SH-SY5Y (cell line): ENCODE measurements around the gene POLD2.

ENCODE experiments used
- GATA2 ChIP-seq: IDR thresholded peaks from 2 replicates; pipeline ENCODE4 v1.6.1; 2011; ENCODE audit warnings: mild to moderate bottlenecking, low read depth, low read length
- GATA3 ChIP-seq: IDR thresholded peaks from 2 replicates; pipeline ENCODE4 v1.6.1; 2011; ENCODE audit warnings: low read depth, mild to moderate bottlenecking, low read length, moderate library complexity

POLD2 gene

DNA sequence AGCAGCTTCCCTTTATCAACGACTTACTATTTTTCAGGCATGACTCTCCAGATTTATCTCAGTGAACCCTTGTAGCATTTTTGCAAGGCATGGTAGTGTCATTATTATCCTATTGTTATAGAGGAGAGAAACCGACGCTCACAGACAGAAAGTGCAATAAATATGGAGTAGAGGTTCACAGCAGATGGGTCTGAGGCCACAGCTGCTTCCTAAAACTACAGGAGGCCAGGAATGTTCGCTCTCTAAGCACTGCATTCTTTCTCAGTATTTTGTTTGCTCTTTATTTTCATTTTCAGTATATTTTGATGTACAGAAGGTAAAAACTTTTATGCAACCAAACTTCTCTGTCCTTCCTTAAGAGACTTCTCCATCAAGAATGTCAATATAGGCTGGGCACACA, 23.7 kb downstream of the POLD2 start:
- TF ChIP-seq GATA2 (no peak), GATA3 (no peak)

DNA sequence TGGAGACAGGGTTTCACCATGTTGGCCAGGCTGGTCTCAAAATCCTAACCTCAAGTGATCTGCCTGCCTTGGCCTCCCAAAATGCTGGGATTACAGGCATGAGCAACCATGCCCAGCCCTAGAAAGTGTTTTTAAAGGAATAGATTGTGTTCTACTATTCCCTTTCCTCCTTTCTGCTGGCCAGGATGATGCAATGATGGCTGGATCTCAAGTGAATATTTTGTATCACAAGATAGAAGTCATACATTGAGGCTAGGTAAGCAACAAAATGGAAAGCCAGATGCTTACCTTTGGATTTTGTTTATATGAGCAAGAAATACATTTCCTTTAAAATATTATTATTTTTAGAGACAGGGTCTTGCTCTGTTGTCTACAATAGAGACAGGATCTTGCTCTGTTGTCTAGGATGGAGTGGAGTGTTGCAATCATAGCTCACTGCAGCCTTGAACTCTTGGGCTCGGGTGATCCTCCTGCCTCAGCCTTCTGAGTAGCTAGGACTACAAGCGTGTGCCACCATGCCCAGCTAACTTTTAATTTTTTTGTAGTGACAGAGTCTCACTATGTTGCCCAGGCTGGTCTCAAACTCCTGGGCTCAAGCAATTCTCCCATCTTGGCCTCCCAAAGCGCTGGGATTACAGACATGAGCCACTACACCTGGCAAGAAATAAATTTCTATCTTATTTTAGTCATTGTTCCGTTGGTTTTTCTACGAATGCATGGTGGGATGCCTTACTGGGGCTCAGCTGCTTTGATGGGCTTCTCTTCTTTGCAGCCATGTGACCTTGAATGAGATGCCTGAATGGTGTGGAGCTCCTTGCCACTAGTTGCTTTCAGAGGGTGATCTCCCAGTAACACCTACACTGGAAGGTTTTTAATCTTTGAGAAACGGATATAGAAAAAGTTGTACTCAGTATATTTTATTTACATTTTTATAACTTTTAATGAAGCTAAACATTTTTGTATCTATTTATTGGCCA, 25.0 kb downstream of the POLD2 start:
- TF ChIP-seq GATA2 (no peak), GATA3 (no peak)

DNA sequence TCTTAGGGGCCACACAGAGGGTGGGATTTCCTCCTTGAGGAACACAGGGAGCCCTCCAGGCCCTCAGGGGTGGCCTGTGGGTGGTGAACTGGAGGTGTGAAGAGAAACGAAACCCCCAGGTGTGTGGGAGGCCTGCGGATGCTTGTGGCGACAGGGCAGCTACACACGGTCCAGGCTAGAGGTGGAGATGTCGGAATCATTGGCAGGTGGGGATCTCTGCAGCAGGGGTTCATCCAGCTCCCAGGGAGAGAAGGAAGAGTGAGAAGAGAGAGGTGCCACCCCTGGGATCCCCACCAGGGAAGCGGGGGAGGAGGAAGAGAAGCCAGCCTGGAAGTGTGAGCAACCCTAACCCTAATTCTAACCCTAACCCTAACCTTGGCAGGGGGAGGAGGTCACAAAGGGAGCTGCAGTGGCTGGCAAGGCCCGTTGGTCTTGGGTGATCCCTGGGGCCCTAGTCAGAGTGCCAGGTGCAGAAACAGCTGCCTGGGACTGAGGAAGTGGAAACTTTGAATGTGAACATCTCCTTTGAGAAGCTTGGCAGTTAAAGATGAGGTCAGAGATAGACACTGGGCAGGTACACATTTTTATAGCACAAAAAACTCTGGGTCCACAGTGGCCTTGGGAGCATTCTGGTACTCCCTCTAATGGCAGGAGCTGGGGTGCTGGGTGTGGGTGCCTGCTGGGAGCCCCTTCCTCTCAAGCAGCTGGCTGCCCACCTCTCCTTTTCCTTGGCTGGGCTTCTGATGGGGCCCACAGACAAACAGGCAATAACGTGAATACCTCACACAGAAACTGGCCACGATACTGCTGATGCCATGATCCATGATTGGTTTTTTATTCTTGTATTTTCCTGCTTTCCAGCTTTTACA, 26.1 kb downstream of the POLD2 start:
- TF ChIP-seq GATA2 (no peak), GATA3 (no peak)

DNA sequence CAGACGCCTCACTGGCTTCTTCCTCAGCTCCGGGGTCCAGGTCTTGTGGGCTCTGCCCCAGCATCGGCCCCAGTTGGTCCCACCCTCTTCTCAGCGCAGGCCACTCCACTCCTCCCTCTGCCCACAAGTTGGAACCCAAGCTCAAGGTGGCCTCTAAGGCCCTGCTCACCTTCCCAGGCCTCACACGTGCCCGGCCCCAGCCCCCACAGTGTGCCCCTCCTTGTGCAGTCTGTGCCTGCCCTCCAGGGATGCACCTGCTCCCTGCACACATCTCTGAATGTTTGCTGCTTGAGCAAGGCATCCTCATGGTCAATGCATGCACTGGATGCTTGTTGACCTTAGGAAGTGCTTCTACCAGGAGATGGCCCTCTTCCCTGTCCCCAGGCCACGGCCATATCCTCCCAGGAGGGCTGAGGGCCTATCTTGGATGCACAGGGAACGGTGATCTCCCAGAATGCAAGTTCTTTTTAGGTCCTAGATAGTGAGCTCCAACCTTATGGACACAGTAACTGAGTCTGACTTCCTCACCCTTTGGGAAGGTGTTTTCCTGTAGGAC, 26.9 kb downstream of the POLD2 start:
- TF ChIP-seq GATA3 (no peak), GATA2 (no peak)

DNA sequence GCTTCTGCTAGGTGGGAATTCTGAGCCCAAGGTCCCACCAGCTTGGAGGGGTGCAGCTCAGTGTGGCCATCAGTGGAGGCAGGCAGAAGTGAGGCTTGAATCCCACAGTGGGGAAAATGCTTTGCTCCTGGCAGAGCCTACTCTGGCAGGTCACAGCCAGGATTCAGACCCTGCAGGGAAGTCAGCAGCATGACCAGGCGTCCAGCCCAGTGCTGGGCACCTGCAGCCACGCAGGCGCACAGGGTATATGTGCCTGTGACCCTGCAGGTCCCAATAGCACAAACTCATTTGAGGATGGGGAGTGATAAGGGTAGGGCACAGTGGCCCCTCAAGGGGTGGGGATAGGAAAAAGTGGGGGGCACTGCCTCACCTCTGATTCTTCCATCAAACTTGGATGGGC, 27.6 kb downstream of the POLD2 start:
- no peak for TF ChIP-seq GATA3
- TF ChIP-seq GATA2 = no peak

DNA sequence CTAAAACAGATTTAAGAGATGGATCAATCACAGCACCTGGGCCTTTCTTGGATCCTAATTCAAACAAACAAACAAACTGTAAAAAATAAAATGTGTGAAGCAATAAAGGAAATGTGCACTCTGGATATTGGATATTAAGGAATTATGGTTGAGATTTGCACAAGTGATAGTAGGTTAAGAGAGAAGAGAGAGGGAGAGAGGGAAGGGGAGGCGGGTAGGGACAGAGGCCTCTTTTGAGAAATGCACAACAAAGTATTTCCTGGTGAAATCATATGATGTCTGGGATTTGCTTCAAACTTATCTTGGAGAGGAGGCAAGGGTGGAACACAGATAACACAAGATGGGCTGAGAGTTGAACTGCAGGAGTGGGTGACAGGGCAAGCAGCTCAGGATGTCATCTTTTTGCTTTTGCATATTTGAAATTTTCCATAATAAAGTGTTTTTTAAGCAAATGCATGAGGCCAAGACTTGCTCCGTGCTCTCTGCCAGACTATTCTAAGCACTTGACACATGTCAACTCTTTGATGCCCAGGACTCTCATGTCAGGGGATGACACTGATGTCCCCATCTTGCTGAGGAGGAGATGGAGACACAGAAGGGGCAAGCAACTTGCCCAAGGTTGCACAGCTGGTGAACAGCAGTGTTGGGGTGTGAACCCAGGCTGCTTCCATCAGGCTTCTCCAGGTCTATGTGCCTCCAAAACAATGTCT, 28.3 kb downstream of the POLD2 start:
- TF ChIP-seq GATA2 = no peak

DNA sequence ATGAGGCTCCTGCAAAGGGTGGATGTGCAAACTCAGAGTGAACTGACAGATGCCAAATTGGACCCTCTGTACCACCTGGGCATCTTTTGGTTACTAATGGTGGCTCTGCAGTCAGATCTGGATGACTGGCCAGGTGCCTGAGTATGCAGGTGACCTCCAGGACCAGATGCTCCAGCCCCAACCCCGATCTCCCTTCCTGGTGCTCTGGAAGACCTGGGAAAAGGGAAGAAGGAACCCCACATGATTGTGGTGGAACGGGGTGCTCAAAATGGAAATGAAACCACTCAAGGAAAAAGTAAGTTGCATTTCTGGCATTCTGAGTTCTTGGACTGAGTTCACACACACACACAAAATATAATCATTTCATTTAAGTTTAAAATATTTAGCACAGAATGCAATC, 29.0 kb downstream of the POLD2 start:
- TF ChIP-seq GATA2 (no peak), GATA3 (no peak)

DNA sequence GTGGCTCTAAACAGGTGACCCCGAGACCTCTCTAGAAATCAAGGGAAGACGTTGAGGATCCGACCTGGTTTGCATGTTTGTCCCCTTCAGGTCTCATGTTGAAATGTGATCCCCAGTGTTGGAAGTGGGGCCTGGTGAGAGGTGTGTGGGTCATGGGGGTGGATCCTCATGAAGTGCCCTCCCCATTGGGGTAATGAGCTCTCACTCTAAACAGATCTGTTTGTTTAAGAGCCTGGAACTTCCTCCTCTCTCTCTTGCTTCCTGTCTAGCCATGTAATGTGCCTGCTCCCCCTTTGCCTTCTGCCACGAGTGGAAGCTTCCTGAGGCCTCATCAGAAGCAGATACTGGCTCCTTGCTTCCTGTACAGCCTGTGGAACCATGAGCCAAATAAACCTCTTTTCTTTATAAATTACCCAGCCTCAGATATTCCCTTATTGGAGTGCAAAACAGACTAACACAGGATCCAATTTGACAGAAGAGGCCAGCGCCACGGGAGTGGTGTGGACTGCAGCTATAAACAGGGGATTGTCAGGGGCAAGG, 30.2 kb downstream of the POLD2 start:
- TF ChIP-seq GATA3 = no peak
- TF ChIP-seq GATA2 = no peak

DNA sequence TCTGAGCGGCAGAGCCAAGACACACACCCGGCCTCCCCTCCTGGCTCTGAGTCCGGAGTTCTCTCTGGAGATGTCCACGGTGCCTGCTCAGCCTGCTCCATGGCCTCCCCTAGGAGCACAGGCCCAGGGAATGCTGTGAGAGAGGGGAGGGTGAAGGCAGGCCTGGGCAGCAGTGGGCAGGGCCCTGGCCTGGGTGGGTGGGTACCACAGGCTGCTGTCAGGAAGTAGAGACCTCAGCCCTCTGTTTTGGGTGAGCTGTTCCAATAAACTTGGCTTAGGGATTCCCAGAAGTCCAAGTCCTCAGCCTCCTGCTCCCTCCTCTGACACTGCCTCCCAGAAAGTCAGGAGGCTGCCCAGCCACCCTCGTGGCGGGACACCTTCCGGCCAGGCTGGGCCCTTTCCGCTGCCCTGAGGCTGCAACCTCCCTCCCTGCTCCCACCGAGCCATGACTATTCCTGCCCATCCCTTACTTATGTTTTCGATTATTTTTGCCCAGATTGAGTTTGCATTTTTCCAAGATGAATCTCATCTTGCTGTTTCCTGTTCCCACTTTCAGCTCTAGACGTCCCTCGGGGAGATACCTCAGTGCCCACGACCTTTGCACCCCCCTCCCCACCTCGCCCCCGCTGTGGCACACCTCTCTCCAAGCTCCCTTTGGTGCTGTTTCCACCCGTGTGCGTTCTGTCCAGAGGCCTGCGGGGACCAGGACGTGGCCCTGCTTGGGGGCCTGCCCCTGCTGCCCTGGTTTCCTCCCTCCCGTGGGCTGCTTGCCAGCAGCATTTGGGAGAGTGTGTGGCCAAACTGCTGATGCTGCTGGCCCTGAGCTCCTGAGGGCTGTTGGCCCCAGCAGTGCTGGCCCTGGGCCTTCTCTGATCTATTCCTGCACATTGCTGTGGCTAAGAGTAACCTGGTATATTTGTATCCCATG, 35.2 kb downstream of the POLD2 start:
- TF ChIP-seq GATA3 = no peak
- TF ChIP-seq GATA2 = no peak

DNA sequence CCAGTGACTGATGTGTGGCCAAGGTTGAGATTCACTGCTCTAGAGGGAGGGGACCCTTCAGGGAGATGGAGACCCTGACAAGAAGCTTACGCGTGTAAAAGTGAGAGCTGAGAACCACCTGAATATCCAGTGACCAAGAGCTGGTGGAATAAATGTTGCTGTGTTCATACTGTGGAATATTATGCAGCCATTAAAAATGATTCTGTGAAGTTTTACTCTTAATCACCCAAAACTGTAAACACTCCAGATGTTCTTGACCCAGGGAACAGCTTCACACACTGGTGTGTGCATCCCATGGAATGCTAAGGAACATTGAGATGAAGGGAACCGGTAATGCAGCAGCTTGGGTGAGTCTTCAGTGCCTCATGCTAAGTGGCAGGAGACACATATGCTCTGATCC, 36.7 kb downstream of the POLD2 start:
- TF ChIP-seq GATA2 (no peak), GATA3 (no peak)

DNA sequence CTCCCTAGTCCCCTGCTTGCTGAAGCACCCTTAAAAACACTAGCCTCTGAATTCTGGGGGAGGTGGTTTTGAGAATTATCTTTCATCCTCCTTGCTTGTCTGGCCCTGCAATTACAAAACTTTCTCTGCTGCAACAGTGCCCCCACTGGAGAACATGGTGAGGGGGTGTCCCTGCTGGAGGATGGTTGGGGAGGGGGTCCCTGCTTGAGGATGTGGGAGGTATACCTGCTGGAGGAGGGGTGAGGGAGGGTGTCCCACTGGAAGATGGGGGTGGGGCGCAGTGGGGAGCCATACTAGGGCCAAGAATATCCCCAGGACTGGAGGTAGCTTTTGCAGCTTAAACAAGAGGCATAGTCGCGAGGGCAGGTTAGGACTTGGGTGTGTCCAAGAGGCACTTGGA, 37.8 kb downstream of the POLD2 start:
- TF ChIP-seq GATA2 = no peak
- no peak for TF ChIP-seq GATA3

DNA sequence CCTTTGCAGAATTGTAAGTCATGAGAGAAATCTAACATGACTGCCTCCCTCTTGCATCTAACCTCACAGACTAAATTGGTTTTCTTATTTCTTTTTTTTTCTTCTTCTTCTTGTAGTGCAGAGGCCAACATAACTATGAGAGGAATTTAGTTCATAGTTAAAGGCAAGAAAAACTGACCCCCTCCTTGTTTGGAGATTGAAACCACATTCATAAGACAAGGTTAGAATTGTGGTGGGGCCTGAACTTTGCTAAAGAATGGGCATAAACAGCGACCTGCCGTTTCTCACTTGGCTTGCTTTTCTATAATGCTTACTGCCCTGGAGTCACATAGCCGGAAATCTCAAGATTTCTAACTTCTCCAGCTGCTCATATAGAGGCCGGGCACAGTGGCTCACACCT, 38.6 kb downstream of the POLD2 start:
- no peak for TF ChIP-seq GATA2
- no peak for TF ChIP-seq GATA3

DNA sequence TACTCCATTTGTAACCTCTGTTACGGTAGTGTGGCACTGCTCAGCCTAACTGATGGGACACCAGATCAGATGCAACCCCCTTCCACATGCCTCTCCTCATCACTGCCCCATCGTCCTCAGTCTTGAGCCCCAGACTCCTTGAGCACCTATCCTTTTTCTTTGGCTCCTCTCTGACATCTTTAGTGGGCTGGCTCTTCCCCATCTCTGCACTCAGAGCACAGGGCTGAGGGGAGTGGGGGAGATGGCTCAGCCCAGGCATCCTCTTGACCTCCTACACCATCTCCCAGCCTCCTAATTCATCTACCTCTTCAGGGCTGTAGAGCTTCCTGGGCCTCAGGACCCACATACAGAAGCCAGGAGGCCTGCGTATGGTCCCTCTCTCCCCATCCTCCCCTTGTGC, 39.6 kb downstream of the POLD2 start:
- no peak for TF ChIP-seq GATA3
- no peak for TF ChIP-seq GATA2
